DOHH2 (cell line): ENCODE results near the gene SDHB.

ENCODE experiments used
- CTCF ChIP-seq: fragments of 200-600 bp; sonication (generic); IDR thresholded peaks from one replicate; pipeline ENCODE4 v1.5.1; 2014; ENCODE audit warnings: antibody characterized with exemption, mild to moderate bottlenecking, low read depth, low read length; ENCODE audit not compliant: poor library complexity, severe bottlenecking
- EZH2phosphoT487 ChIP-seq: fragments of 200-600 bp; sonication (generic); IDR thresholded peaks from 2 replicates; pipeline ENCODE4 v1.6.1; 2017; ENCODE audit warnings: borderline replicate concordance, mild to moderate bottlenecking, antibody characterized with exemption, low read length, moderate library complexity, mixed read lengths

- TF ChIP-seq CTCF, result peak; percentile 79
- TF ChIP-seq EZH2phosphoT487, result no peak
Observed at GRCh38 chr1:17059391-17060305, 5.8 kb upstream of the SDHB start.
